Measurements from ENCODE around the gene CRACR2A. TPM values are rescaled to one million over a fixed set of nuclear protein-coding genes. Genes with fewer than 3 reads are reported as not detected.

CRACR2A gene
- total RNA-seq, 2 donors from 2014 or later, result 7.3 to 32.0 TPM

- peaks cover 0 to 5% of the 10 kb centered on the region in 2 donors for H3K36me3 Mint-ChIP-seq
- no peak for DNase-seq (ENCODE audit: low spot score in 2 of 2)
- no peaks in the 10 kb centered on the region for H3K9me3 Mint-ChIP-seq
- H3K27ac Mint-ChIP-seq, result no peak overlapping the region
- ATAC-seq, result no peak
Measured at GRCh38 chr12:3680919-3681594, 71.9 kb downstream of the CRACR2A start.

DNA sequence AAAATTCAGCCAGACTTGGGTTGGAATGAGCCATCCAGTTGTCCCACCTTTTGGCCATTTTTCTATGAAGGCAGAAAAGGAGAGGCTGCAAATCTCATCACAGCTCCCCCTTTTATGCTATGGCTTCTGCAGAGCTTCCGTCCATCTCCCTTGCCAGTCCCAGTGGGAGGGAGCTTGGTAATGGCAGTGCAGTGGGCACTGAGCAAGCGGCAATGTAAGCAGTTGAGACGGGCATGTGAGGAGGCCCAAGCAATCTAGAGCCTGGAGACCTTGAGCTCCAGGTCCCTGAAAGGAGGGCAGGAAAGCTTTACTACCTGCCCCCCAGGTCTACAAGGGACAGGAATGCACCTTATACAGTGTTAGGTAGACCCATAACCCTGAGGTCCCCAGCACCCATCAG, 73.1 kb downstream of the CRACR2A start:
- no peak for ATAC-seq

DNA sequence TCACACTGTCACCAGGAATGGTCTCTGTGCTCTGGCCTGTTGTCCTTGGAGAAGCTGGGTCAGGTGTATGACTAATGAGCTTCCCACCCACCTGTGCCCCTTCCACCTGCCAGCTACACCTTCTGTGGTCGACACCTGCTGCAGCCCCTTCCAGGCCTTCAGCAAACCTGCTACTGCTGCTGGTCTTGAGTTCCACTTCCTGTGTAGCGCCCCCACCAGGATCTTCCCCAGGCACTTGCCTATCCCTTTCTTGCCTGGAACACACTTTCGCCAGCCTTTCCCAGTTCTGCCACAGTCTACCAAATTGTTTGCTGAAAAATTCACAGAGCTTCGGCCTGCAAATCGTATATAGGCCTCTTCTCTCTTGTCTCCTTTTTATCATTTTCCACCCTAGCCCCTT, 75.3 kb downstream of the CRACR2A start:
- Mint-ChIP-seq H3K36me3 (peaks cover 0 to 10% of the 10 kb centered on the region in 2 donors), H3K27ac (no peak overlapping the region), H3K9me3 (no peaks in the 10 kb centered on the region)
- ATAC-seq (no peak), DNase-seq (ENCODE audit: low spot score in 2 of 2) (no peak)

More for the DNA sequence above, 73.1 kb downstream of the CRACR2A start:
- Mint-ChIP-seq H3K27ac (peak overlapping the region in 1 of 2 donors; percentile 29), H3K9me3 (no peaks in the 10 kb centered on the region), H3K36me3 (peaks cover 0 to 5% of the 10 kb centered on the region in 2 donors)
- DNase-seq (ENCODE audit: low spot score in 2 of 2), result no peak

- H3K27ac Mint-ChIP-seq, result peak overlapping the region in 1 of 2 donors; percentile 34
- peaks cover 0 to 12% of the 10 kb centered on the region in 2 donors for H3K36me3 Mint-ChIP-seq
- H3K9me3 Mint-ChIP-seq, result no peaks in the 10 kb centered on the region
- DNase-seq (ENCODE audit: low spot score in 2 of 2) (no peak), ATAC-seq (no peak)
Measured at GRCh38 chr12:3673981-3674708, 78.8 kb downstream of the CRACR2A start.

- Mint-ChIP-seq H3K36me3 (peaks cover 0 to 8% of the 10 kb centered on the region in 2 donors), H3K9me3 (no peaks in the 10 kb centered on the region), H3K27ac (no peak overlapping the region)
- DNase-seq (ENCODE audit: low spot score in 2 of 2) (no peak), ATAC-seq (no peak)
Measured at GRCh38 chr12:3672113-3672509, 80.8 kb downstream of the CRACR2A start.

- ATAC-seq, result no peak
- H3K27ac Mint-ChIP-seq, result no peak overlapping the region
Measured at GRCh38 chr12:3671330-3672112, 81.4 kb downstream of the CRACR2A start.

DNA sequence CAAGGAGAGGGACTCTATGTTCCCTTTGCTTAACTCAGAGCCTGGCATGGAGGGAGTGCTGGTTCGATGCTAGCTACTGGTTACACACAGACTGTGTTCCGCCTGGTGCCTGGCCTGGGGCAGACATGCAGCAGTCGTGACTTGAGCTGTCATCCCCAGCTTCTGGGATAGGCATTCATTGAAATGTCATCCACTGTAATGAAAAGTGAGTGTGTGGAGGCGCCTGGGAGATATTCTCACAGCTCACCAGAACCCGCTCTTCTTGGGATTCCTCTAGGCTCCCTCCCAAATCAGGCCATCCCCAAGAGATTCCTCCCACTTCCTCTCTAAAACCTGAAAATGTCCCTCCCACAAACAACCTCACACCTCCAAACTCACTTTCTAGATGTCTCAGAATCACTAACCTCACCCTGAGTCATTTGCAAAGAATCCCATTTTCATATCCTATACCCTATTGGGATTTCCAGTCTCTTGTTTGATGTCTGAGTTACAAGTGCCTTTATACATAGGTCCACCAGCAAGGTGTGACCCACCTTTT, 82.8 kb downstream of the CRACR2A start:
- Mint-ChIP-seq H3K27ac (peak overlapping the region in 1 of 2 donors; percentile 51), H3K36me3 (peaks cover 0 to 8% of the 10 kb centered on the region in 2 donors), H3K9me3 (no peaks in the 10 kb centered on the region)
- DNase-seq (ENCODE audit: low spot score in 2 of 2) (no peak), ATAC-seq (peak; percentile 77 to 80)

More at GRCh38 chr12:3671330-3672112, 81.4 kb downstream of the CRACR2A start:
- no peak for DNase-seq (ENCODE audit: low spot score in 2 of 2)
- Mint-ChIP-seq H3K36me3 (peaks cover 0 to 8% of the 10 kb centered on the region in 2 donors), H3K9me3 (no peaks in the 10 kb centered on the region)

GRCh38 chr12:3669594-3669993, 83.3 kb downstream of the CRACR2A start:
- Mint-ChIP-seq H3K36me3 (peaks cover 0 to 8% of the 10 kb centered on the region in 2 donors), H3K9me3 (no peaks in the 10 kb centered on the region), H3K27ac (no peak overlapping the region)
- DNase-seq (ENCODE audit: low spot score in 2 of 2) (no peak), ATAC-seq (no peak)

GRCh38 chr12:3668479-3669165, 84.3 kb downstream of the CRACR2A start:
- DNase-seq (ENCODE audit: low spot score in 2 of 2) (no peak), ATAC-seq (no peak)
- Mint-ChIP-seq H3K27ac (no peak overlapping the region), H3K9me3 (no peaks in the 10 kb centered on the region), H3K36me3 (peaks cover 0 to 8% of the 10 kb centered on the region in 2 donors)

DNA sequence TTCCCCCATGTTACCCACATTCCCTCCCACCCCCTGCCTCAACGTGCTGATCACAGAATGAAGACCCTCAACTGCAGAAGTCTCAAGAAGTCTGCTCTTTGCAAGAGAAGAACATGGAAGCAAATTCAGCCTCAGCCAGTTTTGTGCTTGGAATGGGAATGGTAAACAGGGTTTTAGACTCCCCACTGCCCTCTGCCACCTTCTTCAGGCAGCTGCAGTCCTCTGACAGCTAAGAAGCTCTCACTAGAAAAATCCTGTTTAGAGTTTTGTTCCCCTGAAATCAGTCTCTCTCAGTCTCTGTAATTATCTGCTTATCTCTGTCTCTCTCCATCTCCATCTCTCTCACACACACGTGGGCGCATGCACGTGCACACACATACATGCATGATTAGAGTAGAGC, 85.4 kb downstream of the CRACR2A start:
- H3K27ac Mint-ChIP-seq, result no peak overlapping the region
- ATAC-seq (no peak), DNase-seq (ENCODE audit: low spot score in 2 of 2) (no peak)
- H3K36me3 Mint-ChIP-seq, result peaks cover 0 to 2% of the 10 kb centered on the region in 2 donors
- no peaks in the 10 kb centered on the region for H3K9me3 Mint-ChIP-seq

- ATAC-seq (no peak), DNase-seq (ENCODE audit: low spot score in 2 of 2) (no peak)
- H3K9me3 Mint-ChIP-seq, result no peaks in the 10 kb centered on the region
- H3K27ac Mint-ChIP-seq, result peak overlapping the region in 1 of 2 donors; percentile 31
- no peaks in the 10 kb centered on the region for H3K36me3 Mint-ChIP-seq
Measured at GRCh38 chr12:3666441-3666840, 86.5 kb downstream of the CRACR2A start.

DNA sequence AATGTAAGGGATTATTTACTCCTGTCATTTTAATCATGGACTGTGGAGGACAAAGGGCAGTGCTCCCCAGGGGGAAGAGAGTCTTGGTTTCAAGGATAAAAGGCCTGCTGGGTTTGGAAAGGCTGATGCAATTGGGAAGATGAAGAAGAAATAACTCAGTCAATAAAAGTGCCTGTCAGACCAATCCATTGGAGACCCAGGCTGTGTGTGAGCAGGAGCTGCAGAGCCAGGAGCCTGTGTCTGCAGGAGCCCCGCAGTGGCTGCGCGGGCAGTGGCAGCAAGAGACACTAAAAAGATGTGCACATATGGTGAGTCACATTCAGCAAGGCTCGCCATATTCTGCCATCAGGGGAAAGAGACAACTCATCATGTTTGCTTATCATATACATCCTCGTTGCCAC, 90.4 kb downstream of the CRACR2A start:
- DNase-seq (ENCODE audit: low spot score in 2 of 2) (no peak), ATAC-seq (no peak)
- Mint-ChIP-seq H3K36me3 (peaks cover 0 to 7% of the 10 kb centered on the region in 2 donors), H3K9me3 (no peaks in the 10 kb centered on the region), H3K27ac (no peak overlapping the region)

GRCh38 chr12:3661028-3661427, 91.9 kb downstream of the CRACR2A start:
- DNase-seq (ENCODE audit: low spot score in 2 of 2), result no peak
- no peak for ATAC-seq
- peak overlapping the region in 1 of 2 donors; percentile 76 for H3K27ac Mint-ChIP-seq
- H3K36me3 Mint-ChIP-seq, result peaks cover 0 to 7% of the 10 kb centered on the region in 2 donors
- no peaks in the 10 kb centered on the region for H3K9me3 Mint-ChIP-seq

- no peaks in the 10 kb centered on the region for H3K9me3 Mint-ChIP-seq
- H3K27ac Mint-ChIP-seq, result peak overlapping the region in 1 of 2 donors; percentile 78
- ATAC-seq (no peak), DNase-seq (ENCODE audit: low spot score in 2 of 2) (peak in 1 of 2 donors; percentile 31)
- H3K36me3 Mint-ChIP-seq, result peaks cover 0 to 7% of the 10 kb centered on the region in 2 donors
Measured at GRCh38 chr12:3658327-3659163, 94.4 kb downstream of the CRACR2A start.

- ATAC-seq (no peak), DNase-seq (ENCODE audit: low spot score in 2 of 2) (no peak)
- Mint-ChIP-seq H3K36me3 (peaks cover 0 to 7% of the 10 kb centered on the region in 2 donors), H3K9me3 (no peaks in the 10 kb centered on the region), H3K27ac (no peak overlapping the region)
Measured at GRCh38 chr12:3656946-3657622, 95.8 kb downstream of the CRACR2A start.
